H9 (cell line): ENCODE results near the gene SMIM23. TPM values are rescaled to one million over a fixed set of nuclear protein-coding genes. Genes with fewer than 3 reads are reported as not detected.

Source experiments
- DNase-seq: peaks from one replicate; pipeline ENCODE4 v3.0.0-alpha.2; 2017
- H2AFZ ChIP-seq: one replicate; pipeline ENCODE4 v1.6.1; 2013; ENCODE audit warnings: mild to moderate bottlenecking, low read length, control low read depth, moderate library complexity
- H2AK5ac ChIP-seq: 2 replicates; pipeline ENCODE4 v1.6.1; 2013; ENCODE audit warnings: low read length, control low read depth, mixed read lengths; ENCODE audit not compliant: insufficient read length
- H2BK120ac ChIP-seq: one replicate; pipeline ENCODE4 v1.6.1; 2013; ENCODE audit warnings: low read depth, mild to moderate bottlenecking, low read length, control low read depth, inconsistent platforms; ENCODE audit not compliant: poor library complexity, severe bottlenecking
- H2BK12ac ChIP-seq: 2 replicates; pipeline ENCODE4 v1.6.1; 2013; ENCODE audit warnings: low read length, control low read depth, mixed read lengths, low read depth; ENCODE audit not compliant: insufficient read length
- H2BK15ac ChIP-seq: 2 replicates; pipeline ENCODE4 v1.6.1; 2013; ENCODE audit warnings: low read depth, low read length, control low read depth
- H2BK20ac ChIP-seq: one replicate; pipeline ENCODE4 v1.6.1; 2013; ENCODE audit warnings: low read depth, mild to moderate bottlenecking, low read length, control low read depth, inconsistent platforms; ENCODE audit not compliant: poor library complexity, severe bottlenecking
- H2BK5ac ChIP-seq: 2 replicates; pipeline ENCODE4 v1.6.1; 2013; ENCODE audit warnings: low read length, control low read depth, mixed read lengths; ENCODE audit not compliant: insufficient read length
- H3K14ac ChIP-seq: 2 replicates; pipeline ENCODE4 v1.6.1; 2013; ENCODE audit warnings: low read length, control low read depth; ENCODE audit not compliant: insufficient read depth
- H3K18ac ChIP-seq: 2 replicates; pipeline ENCODE4 v1.6.1; 2013; ENCODE audit warnings: low read depth, mild to moderate bottlenecking, mixed read lengths, low read length, control low read depth; ENCODE audit not compliant: insufficient read length
- H3K23ac ChIP-seq: 2 replicates; pipeline ENCODE4 v1.6.1; 2013; ENCODE audit warnings: low read length, control low read depth, mixed read lengths, low read depth; ENCODE audit not compliant: insufficient read length
- H3K23me2 ChIP-seq: 2 replicates; pipeline ENCODE4 v1.6.1; 2013; ENCODE audit warnings: low read depth, mild to moderate bottlenecking, mixed read lengths, low read length, control low read depth; ENCODE audit not compliant: insufficient read length, poor library complexity, severe bottlenecking
- H3K27ac ChIP-seq: 2 replicates; pipeline ENCODE4 v1.5.1; 2013; ENCODE audit warnings: low read length, control low read depth, mixed read lengths, low read depth; ENCODE audit not compliant: insufficient read length
- H3K27me3 ChIP-seq: 2 replicates; pipeline ENCODE4 v1.6.1; 2013; ENCODE audit warnings: low read length, control low read depth, inconsistent platforms; ENCODE audit not compliant: insufficient read depth
- H3K4ac ChIP-seq: 2 replicates; pipeline ENCODE4 v1.6.1; 2013; ENCODE audit warnings: low read depth, mild to moderate bottlenecking, control low read depth, inconsistent platforms, low read length, moderate library complexity
- H3K4me1 ChIP-seq: 2 replicates; pipeline ENCODE4 v1.6.1; 2013; ENCODE audit warnings: low read length, control low read depth, inconsistent platforms; ENCODE audit not compliant: insufficient read depth
- H3K4me2 ChIP-seq: 2 replicates; pipeline ENCODE4 v1.6.1; 2013; ENCODE audit warnings: low read length, control low read depth, mixed read lengths; ENCODE audit not compliant: insufficient read length, insufficient read depth
- H3K56ac ChIP-seq: 2 replicates; pipeline ENCODE4 v1.6.1; 2013; ENCODE audit warnings: low read depth, mild to moderate bottlenecking, mixed read lengths, low read length, control low read depth; ENCODE audit not compliant: insufficient read length
- H3K79me1 ChIP-seq: 2 replicates; pipeline ENCODE4 v1.6.1; 2013; ENCODE audit warnings: low read depth, mild to moderate bottlenecking, moderate library complexity, low read length, control low read depth, inconsistent platforms; ENCODE audit not compliant: insufficient read depth, poor library complexity, severe bottlenecking
- H3K79me2 ChIP-seq: 2 replicates; pipeline ENCODE4 v1.6.1; 2013; ENCODE audit warnings: low read length, control low read depth, inconsistent platforms; ENCODE audit not compliant: insufficient read depth
- H3K9ac ChIP-seq: 2 replicates; pipeline ENCODE4 v1.6.1; 2013; ENCODE audit warnings: low read length, control low read depth, mixed read lengths; ENCODE audit not compliant: insufficient read length; ENCODE audit errors: extremely low read depth
- H3K9me3 ChIP-seq: one replicate; pipeline ENCODE4 v1.6.1; 2013; ENCODE audit warnings: low read depth, low read length, inconsistent platforms; ENCODE audit not compliant: control insufficient read depth
- H3T11ph ChIP-seq: one replicate; pipeline ENCODE4 v1.6.1; 2013; ENCODE audit warnings: mild to moderate bottlenecking, low read length, control low read depth, inconsistent platforms
- H4K20me1 ChIP-seq: one replicate; pipeline ENCODE4 v1.6.1; 2013; ENCODE audit not compliant: control insufficient read depth, insufficient read length, insufficient read depth
- H4K5ac ChIP-seq: 2 replicates; pipeline ENCODE4 v1.6.1; 2013; ENCODE audit warnings: low read depth, mild to moderate bottlenecking, mixed read lengths, low read length, control low read depth; ENCODE audit not compliant: insufficient read length
- H4K8ac ChIP-seq: replicated peaks from 2 replicates; pipeline ENCODE4 v1.6.1; 2013; ENCODE audit warnings: low read length, control low read depth, mixed read lengths, low read depth; ENCODE audit not compliant: insufficient read length
- H4K91ac ChIP-seq: 2 replicates; pipeline ENCODE4 v1.6.1; 2013; ENCODE audit warnings: low read depth, mild to moderate bottlenecking, moderate library complexity, mixed read lengths, low read length, control low read depth; ENCODE audit not compliant: insufficient read length
- H3K27ac Mint-ChIP-seq, 3 experiments: 2 replicates in 2 of 3; 3 replicates in 1 of 3; pipeline ENCODE4 v1.8.0; 2020 to 2021; ENCODE audit warnings: mixed read lengths in 3 of 3, mild to moderate bottlenecking in 1 of 3, moderate library complexity in 1 of 3
- H3K27me3 Mint-ChIP-seq: 2 replicates; pipeline ENCODE4 v1.8.0; 2021; ENCODE audit warnings: low read depth, mild to moderate bottlenecking, moderate library complexity, mixed read lengths
- H3K36me3 Mint-ChIP-seq, 3 experiments: 2 replicates in 2 of 3; 3 replicates in 1 of 3; pipeline ENCODE4 v1.8.0; 2020 to 2021; ENCODE audit warnings: low read depth in 3 of 3, mixed read lengths in 3 of 3; ENCODE audit not compliant: insufficient read depth in 1 of 3
- H3K4me1 Mint-ChIP-seq, 2 experiments: 2 replicates each; pipeline ENCODE4 v1.8.0; 2020; ENCODE audit warnings: mixed read lengths in 2 of 2
- H3K4me3 Mint-ChIP-seq, 2 experiments: 2 replicates in 1 of 2; 3 replicates in 1 of 2; pipeline ENCODE4 v1.8.0; 2020 to 2021; ENCODE audit warnings: mild to moderate bottlenecking in 2 of 2, mixed read lengths in 2 of 2, moderate library complexity in 1 of 2
- H3K9me3 Mint-ChIP-seq, 2 experiments: 2 replicates in 1 of 2; 3 replicates in 1 of 2; pipeline ENCODE4 v1.8.0; 2020; ENCODE audit warnings: mild to moderate bottlenecking in 2 of 2, mixed read lengths in 2 of 2, moderate library complexity in 1 of 2
- WGBS: extraction: QIAGEN DNeasy Blood & Tissue Kit; methylation state at CpG from one replicate; pipeline ENCODE4 v1.1.7; 2013; ENCODE audit warnings: missing lambda C conversion rate, low lambda C conversion rate, mixed read lengths; ENCODE audit not compliant: insufficient read length; ENCODE audit errors: extremely low coverage; 5-methylcytosine and 5-hydroxymethylcytosine counted together
- total RNA-seq: library from RNA; stranded (reverse); gene quantifications from 2 replicates; pipeline ENCODE4 v1.2.1, GENCODE V29; 2021
- TF ChIP-seq, protein P1 (sequence below): fragments of 200-600 bp; sonication (generic); conservative IDR thresholded peaks from 3 replicates; pipeline ENCODE4 v1.8.0; 2021; ENCODE audit warnings: antibody characterized with exemption, mild to moderate bottlenecking

The SMIM23 gene
- total RNA-seq, 1 experiment from 2014 or later, result not detected

DNA sequence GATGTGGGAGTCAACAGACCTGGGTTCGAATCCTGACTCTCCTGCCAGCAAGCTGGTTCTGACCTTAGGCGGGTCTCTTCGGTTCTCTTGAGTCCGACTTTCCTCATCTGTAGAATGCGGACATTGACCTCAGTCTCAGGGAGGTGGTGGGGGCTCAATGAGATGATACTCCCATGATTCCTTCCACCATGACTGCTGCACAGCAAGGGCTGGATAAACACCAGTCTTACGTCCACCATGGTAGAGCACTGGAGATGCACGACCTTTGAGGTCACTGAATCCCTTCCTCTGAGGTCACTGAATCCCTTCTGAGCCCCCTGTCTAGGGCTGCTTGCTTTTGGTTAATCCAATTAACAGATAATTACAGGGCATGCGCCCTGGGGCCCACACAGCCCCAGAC, 12.5 kb upstream of the SMIM23 start:
- no peak overlapping the region for H4K91ac ChIP-seq
- H3K27me3 Mint-ChIP-seq, result peaks cover 3% of the 10 kb centered on the region
- no peaks in the 10 kb centered on the region for H4K20me1 ChIP-seq
- H2BK15ac ChIP-seq, result no peak overlapping the region
- no peaks in the 10 kb centered on the region for H3K23me2 ChIP-seq
- H2AK5ac ChIP-seq, result no peak overlapping the region
- WGBS, result no CpG with 5 or more reads among the region's 8 CpGs
- H3K9ac ChIP-seq, result no peak overlapping the region
- no peak overlapping the region for H3K27ac ChIP-seq
- H3K23ac ChIP-seq, result no peak overlapping the region
- peaks cover 7 to 14% of the 10 kb centered on the region in 2 experiments for H3K4me1 Mint-ChIP-seq
- H3K56ac ChIP-seq, result no peak overlapping the region
- no peaks in the 10 kb centered on the region for H3K79me1 ChIP-seq
- no peaks in the 10 kb centered on the region for H3K79me2 ChIP-seq
- no peak overlapping the region for H2BK120ac ChIP-seq
- TF ChIP-seq, protein P1, sequence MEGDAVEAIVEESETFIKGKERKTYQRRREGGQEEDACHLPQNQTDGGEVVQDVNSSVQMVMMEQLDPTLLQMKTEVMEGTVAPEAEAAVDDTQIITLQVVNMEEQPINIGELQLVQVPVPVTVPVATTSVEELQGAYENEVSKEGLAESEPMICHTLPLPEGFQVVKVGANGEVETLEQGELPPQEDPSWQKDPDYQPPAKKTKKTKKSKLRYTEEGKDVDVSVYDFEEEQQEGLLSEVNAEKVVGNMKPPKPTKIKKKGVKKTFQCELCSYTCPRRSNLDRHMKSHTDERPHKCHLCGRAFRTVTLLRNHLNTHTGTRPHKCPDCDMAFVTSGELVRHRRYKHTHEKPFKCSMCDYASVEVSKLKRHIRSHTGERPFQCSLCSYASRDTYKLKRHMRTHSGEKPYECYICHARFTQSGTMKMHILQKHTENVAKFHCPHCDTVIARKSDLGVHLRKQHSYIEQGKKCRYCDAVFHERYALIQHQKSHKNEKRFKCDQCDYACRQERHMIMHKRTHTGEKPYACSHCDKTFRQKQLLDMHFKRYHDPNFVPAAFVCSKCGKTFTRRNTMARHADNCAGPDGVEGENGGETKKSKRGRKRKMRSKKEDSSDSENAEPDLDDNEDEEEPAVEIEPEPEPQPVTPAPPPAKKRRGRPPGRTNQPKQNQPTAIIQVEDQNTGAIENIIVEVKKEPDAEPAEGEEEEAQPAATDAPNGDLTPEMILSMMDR, result no peak
- no peak overlapping the region for H3T11ph ChIP-seq
- H3K36me3 Mint-ChIP-seq, result no peaks in the 10 kb centered on the region
- no peak overlapping the region for H2BK12ac ChIP-seq
- no peak overlapping the region for H2AFZ ChIP-seq
- no peaks in the 10 kb centered on the region; the same call in 1 of the 2 replicates for H3K4me1 ChIP-seq
- H4K5ac ChIP-seq, result no peak overlapping the region
- no peak overlapping the region for H3K4me2 ChIP-seq
- no peaks in the 10 kb centered on the region for H3K27me3 ChIP-seq
- H3K9me3 ChIP-seq, result no peaks in the 10 kb centered on the region
- H2BK5ac ChIP-seq, result no peak overlapping the region
- no peak for DNase-seq
- H3K4ac ChIP-seq, result no peak overlapping the region
- peaks cover 0 to 3% of the 10 kb centered on the region in 2 experiments; a peak in 3 of 5 replicates for H3K9me3 Mint-ChIP-seq
- H3K14ac ChIP-seq, result no peak overlapping the region
- H3K27ac Mint-ChIP-seq, result no peak overlapping the region
- H4K8ac ChIP-seq, result no peak overlapping the region
- H3K4me3 Mint-ChIP-seq, result no peak overlapping the region
- no peak overlapping the region for H2BK20ac ChIP-seq
- H3K18ac ChIP-seq, result no peak overlapping the region
